Thyroid gland (tissue), 4 donors: Measurements from ENCODE around the gene TRABD2B.

Experiments used
- POLR2A ChIP-seq, 2 donors: fragments of 450-650 bp; IDR thresholded peaks; one replicate each; pipeline ENCODE4 v1.6.1; 2017; ENCODE audit warnings: antibody characterized with exemption in 2 of 2, mild to moderate bottlenecking in 2 of 2, moderate library complexity in 1 of 2
- TF ChIP-seq, protein P1 (sequence below), 6 experiments: fragments of 200-600 bp in 3 of 6; fragments of 450-650 bp in 3 of 6; sonication (generic) in 3 of 6; IDR thresholded peaks; one replicate each; pipeline ENCODE4 v1.5.1; 2016 to 2019; ENCODE audit warnings: antibody characterized with exemption in 6 of 6, mild to moderate bottlenecking in 2 of 6, inconsistent platforms in 1 of 6, moderate library complexity in 1 of 6

GRCh38 chr1:47854552-47855144, 142.5 kb downstream of the TRABD2B start:
- no peak for TF ChIP-seq POLR2A (IDR thresholded peaks at IDR 0.05)
- TF ChIP-seq, protein P1, sequence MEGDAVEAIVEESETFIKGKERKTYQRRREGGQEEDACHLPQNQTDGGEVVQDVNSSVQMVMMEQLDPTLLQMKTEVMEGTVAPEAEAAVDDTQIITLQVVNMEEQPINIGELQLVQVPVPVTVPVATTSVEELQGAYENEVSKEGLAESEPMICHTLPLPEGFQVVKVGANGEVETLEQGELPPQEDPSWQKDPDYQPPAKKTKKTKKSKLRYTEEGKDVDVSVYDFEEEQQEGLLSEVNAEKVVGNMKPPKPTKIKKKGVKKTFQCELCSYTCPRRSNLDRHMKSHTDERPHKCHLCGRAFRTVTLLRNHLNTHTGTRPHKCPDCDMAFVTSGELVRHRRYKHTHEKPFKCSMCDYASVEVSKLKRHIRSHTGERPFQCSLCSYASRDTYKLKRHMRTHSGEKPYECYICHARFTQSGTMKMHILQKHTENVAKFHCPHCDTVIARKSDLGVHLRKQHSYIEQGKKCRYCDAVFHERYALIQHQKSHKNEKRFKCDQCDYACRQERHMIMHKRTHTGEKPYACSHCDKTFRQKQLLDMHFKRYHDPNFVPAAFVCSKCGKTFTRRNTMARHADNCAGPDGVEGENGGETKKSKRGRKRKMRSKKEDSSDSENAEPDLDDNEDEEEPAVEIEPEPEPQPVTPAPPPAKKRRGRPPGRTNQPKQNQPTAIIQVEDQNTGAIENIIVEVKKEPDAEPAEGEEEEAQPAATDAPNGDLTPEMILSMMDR (IDR thresholded peaks at IDR 0.05): no peak
